Stimulated activated memory B cell treated with anti-CD40 and anti-IgM and Interleukin-4, amounts not matched to agents 10 μg/mL and 1 μg/mL and 100 μg/mL, for 72 hours (primary cell): ENCODE results near the gene KRTAP9-4.
"Not testable (repeated sequence)": the region's sequence is repeated elsewhere in the genome, so short reads cannot be mapped to it uniquely, and the experiment has no call there.

Source experiments
- ATAC-seq: fragments of 150-1000 bp; cut with Tn5 transposase; 2 replicates; pipeline ENCODE4 v1.10.0; 2021
- H3K27ac Mint-ChIP-seq: one replicate; pipeline ENCODE4 v1.8.0; 2022; ENCODE audit warnings: mild to moderate bottlenecking, mixed read lengths
- H3K27me3 Mint-ChIP-seq: one replicate; pipeline ENCODE4 v1.8.0; 2022; ENCODE audit warnings: mixed read lengths
- H3K36me3 Mint-ChIP-seq: one replicate; pipeline ENCODE4 v1.8.0; 2022; ENCODE audit warnings: mixed read lengths
- H3K4me1 Mint-ChIP-seq: one replicate; pipeline ENCODE4 v1.8.0; 2022; ENCODE audit warnings: mixed read lengths
- H3K4me3 Mint-ChIP-seq: one replicate; pipeline ENCODE4 v1.8.0; 2022; ENCODE audit warnings: mild to moderate bottlenecking, moderate library complexity, mixed read lengths
- H3K9me3 Mint-ChIP-seq: one replicate; pipeline ENCODE4 v1.8.0; 2022; ENCODE audit warnings: mixed read lengths

Gene KRTAP9-4

GRCh38 chr17:41249637-41250240 is at the start of gene KRTAP9-4:
Gene KRTAP9-4 (plus strand): TSS chr17:41249687. CDS start chr17:41249721, 34 bp downstream.
- H3K4me3 Mint-ChIP-seq, H3K36me3 Mint-ChIP-seq, ATAC-seq, H3K27ac Mint-ChIP-seq, H3K9me3 Mint-ChIP-seq: not testable (repeated sequence)
- Mint-ChIP-seq H3K4me1 (peaks cover 14% of the 10 kb centered on the region), H3K27me3 (peaks cover 33% of the 10 kb centered on the region)

- H3K27ac Mint-ChIP-seq, result no peak overlapping the region
- no peak for ATAC-seq
- H3K4me3 Mint-ChIP-seq, result no peak overlapping the region
- peaks cover 84% of the 10 kb centered on the region for H3K27me3 Mint-ChIP-seq
- H3K9me3 Mint-ChIP-seq, result no peaks in the 10 kb centered on the region
- H3K36me3 Mint-ChIP-seq, result no peaks in the 10 kb centered on the region
- H3K4me1 Mint-ChIP-seq, result peaks cover 12% of the 10 kb centered on the region
These were observed 37.5 kb upstream of the KRTAP9-4 start for GRCh38 chr17:41211845-41212466.

GRCh38 chr17:41212524-41213169 is 36.8 kb upstream of the KRTAP9-4 start:
- Mint-ChIP-seq H3K27me3 (peaks cover 89% of the 10 kb centered on the region), H3K36me3 (no peaks in the 10 kb centered on the region), H3K4me1 (peaks cover 12% of the 10 kb centered on the region), H3K9me3 (no peaks in the 10 kb centered on the region), H3K4me3 (no peak overlapping the region), H3K27ac (no peak overlapping the region)
- ATAC-seq, result peak; percentile 45

GRCh38 chr17:41215681-41216080 is 33.8 kb upstream of the KRTAP9-4 start:
- Mint-ChIP-seq H3K4me1 (peaks cover 12% of the 10 kb centered on the region), H3K4me3 (no peak overlapping the region), H3K9me3 (peaks cover 9% of the 10 kb centered on the region), H3K27me3 (peaks cover 88% of the 10 kb centered on the region), H3K36me3 (peaks cover 5% of the 10 kb centered on the region), H3K27ac (no peak overlapping the region)
- no peak for ATAC-seq

GRCh38 chr17:41223821-41224220 is 25.7 kb upstream of the KRTAP9-4 start:
- Mint-ChIP-seq H3K4me1 (no peaks in the 10 kb centered on the region), H3K4me3 (no peak overlapping the region), H3K27ac (no peak overlapping the region), H3K9me3 (peaks cover 9% of the 10 kb centered on the region), H3K27me3 (peaks cover 45% of the 10 kb centered on the region), H3K36me3 (peaks cover 5% of the 10 kb centered on the region)
- ATAC-seq, result no peak

GRCh38 chr17:41226051-41226450 is 23.4 kb upstream of the KRTAP9-4 start:
- no peak overlapping the region for H3K27ac Mint-ChIP-seq
- peaks cover 3% of the 10 kb centered on the region for H3K9me3 Mint-ChIP-seq
- H3K4me1 Mint-ChIP-seq, result peaks cover 8% of the 10 kb centered on the region
- H3K36me3 Mint-ChIP-seq, result no peaks in the 10 kb centered on the region
- peaks cover 41% of the 10 kb centered on the region for H3K27me3 Mint-ChIP-seq
- no peak for ATAC-seq
- H3K4me3 Mint-ChIP-seq, result no peak overlapping the region

- not testable (repeated sequence) for H3K36me3 Mint-ChIP-seq, H3K9me3 Mint-ChIP-seq, H3K4me3 Mint-ChIP-seq, ATAC-seq, H3K27ac Mint-ChIP-seq, H3K4me1 Mint-ChIP-seq
- peaks cover 40% of the 10 kb centered on the region for H3K27me3 Mint-ChIP-seq
These were observed 22.8 kb upstream of the KRTAP9-4 start, which contains the start of gene KRTAP9-2 for GRCh38 chr17:41226598-41227095. Gene KRTAP9-2 (plus strand): TSS chr17:41226648. CDS start chr17:41226655, 7 bp downstream.

- ATAC-seq, result no peak
- peaks cover 8% of the 10 kb centered on the region for H3K4me1 Mint-ChIP-seq
- peaks cover 3% of the 10 kb centered on the region for H3K9me3 Mint-ChIP-seq
- no peaks in the 10 kb centered on the region for H3K36me3 Mint-ChIP-seq
- H3K4me3 Mint-ChIP-seq, result no peak overlapping the region
- peaks cover 50% of the 10 kb centered on the region for H3K27me3 Mint-ChIP-seq
- no peak overlapping the region for H3K27ac Mint-ChIP-seq
These were observed 19.4 kb upstream of the KRTAP9-4 start for GRCh38 chr17:41230094-41230493.

- Mint-ChIP-seq H3K9me3 (peaks cover 3% of the 10 kb centered on the region), H3K27ac (no peak overlapping the region), H3K4me3 (no peak overlapping the region), H3K27me3 (peaks cover 60% of the 10 kb centered on the region), H3K36me3 (no peaks in the 10 kb centered on the region), H3K4me1 (peaks cover 8% of the 10 kb centered on the region)
- ATAC-seq, result no peak
These were observed 17.8 kb upstream of the KRTAP9-4 start for GRCh38 chr17:41231731-41232130.

- H3K4me3 Mint-ChIP-seq, H3K27ac Mint-ChIP-seq, H3K4me1 Mint-ChIP-seq, H3K9me3 Mint-ChIP-seq, H3K36me3 Mint-ChIP-seq, ATAC-seq: not testable (repeated sequence)
- H3K27me3 Mint-ChIP-seq, result peaks cover 65% of the 10 kb centered on the region
These were observed 16.9 kb upstream of the KRTAP9-4 start, which contains the start of gene KRTAP9-3 for GRCh38 chr17:41232399-41233105. Gene KRTAP9-3 (plus strand): TSS chr17:41232449. CDS start chr17:41232502, 53 bp downstream.

GRCh38 chr17:41237116-41237515 is 12.4 kb upstream of the KRTAP9-4 start:
- H3K27ac Mint-ChIP-seq, H3K36me3 Mint-ChIP-seq, H3K9me3 Mint-ChIP-seq, H3K4me3 Mint-ChIP-seq, ATAC-seq, H3K4me1 Mint-ChIP-seq: not testable (repeated sequence)
- H3K27me3 Mint-ChIP-seq, result peaks cover 65% of the 10 kb centered on the region

GRCh38 chr17:41237949-41238437 is 11.5 kb upstream of the KRTAP9-4 start, which contains the start of gene KRTAP9-8:
Gene KRTAP9-8 (plus strand): TSS chr17:41237999. CDS start chr17:41238052, 53 bp downstream.
- not testable (repeated sequence) for H3K4me3 Mint-ChIP-seq, H3K36me3 Mint-ChIP-seq, H3K27ac Mint-ChIP-seq, H3K9me3 Mint-ChIP-seq, H3K4me1 Mint-ChIP-seq, ATAC-seq
- H3K27me3 Mint-ChIP-seq, result peaks cover 67% of the 10 kb centered on the region

- Mint-ChIP-seq H3K27ac (peak overlapping the region; percentile 4), H3K27me3 (peaks cover 34% of the 10 kb centered on the region)
- H3K9me3 Mint-ChIP-seq, H3K36me3 Mint-ChIP-seq, H3K4me1 Mint-ChIP-seq, ATAC-seq, H3K4me3 Mint-ChIP-seq: not testable (repeated sequence)
These were observed 2.3 kb upstream of the KRTAP9-4 start for GRCh38 chr17:41246995-41247787.

- Mint-ChIP-seq H3K9me3 (no peaks in the 10 kb centered on the region), H3K27me3 (peaks cover 43% of the 10 kb centered on the region), H3K4me1 (peaks cover 14% of the 10 kb centered on the region), H3K4me3 (no peak overlapping the region), H3K27ac (no peak overlapping the region), H3K36me3 (no peaks in the 10 kb centered on the region)
- ATAC-seq, result no peak
These were observed 1.8 kb downstream of the KRTAP9-4 start for GRCh38 chr17:41251261-41251660.
